Omental fat pad (tissue), 4 donors: ENCODE data around the gene PITPNC1. TPM values are rescaled to one million over a fixed set of nuclear protein-coding genes. Genes with fewer than 3 reads are reported as not detected.

Source experiments
- ATAC-seq: fragments of 150-250 bp; one replicate; pipeline ENCODE4 v1.9.1; 2016; ENCODE audit warnings: mild to moderate bottlenecking, moderate library complexity; ENCODE audit not compliant: low FRiP score
- DNase-seq: peaks from one replicate; pipeline ENCODE4 v3.0.0-alpha.2; 2019; ENCODE audit warnings: low spot score
- total RNA-seq, 4 donors: library from RNA; depleted of rRNA; stranded (reverse); fragments of >200 nt; gene quantifications; one replicate each; pipeline ENCODE4 v1.1.0, GENCODE V29; 2016
- TF ChIP-seq, protein P1 (sequence below), 3 donors: fragments of 450-650 bp; IDR thresholded peaks; one replicate each; pipeline ENCODE4 v1.5.1; 2016 to 2017; ENCODE audit warnings: antibody characterized with exemption in 3 of 3, mild to moderate bottlenecking in 3 of 3, moderate library complexity in 2 of 3

The PITPNC1 gene
- total RNA-seq, 4 donors from 2014 or later: 22.6 to 53.4 (median 35.0) TPM

DNA sequence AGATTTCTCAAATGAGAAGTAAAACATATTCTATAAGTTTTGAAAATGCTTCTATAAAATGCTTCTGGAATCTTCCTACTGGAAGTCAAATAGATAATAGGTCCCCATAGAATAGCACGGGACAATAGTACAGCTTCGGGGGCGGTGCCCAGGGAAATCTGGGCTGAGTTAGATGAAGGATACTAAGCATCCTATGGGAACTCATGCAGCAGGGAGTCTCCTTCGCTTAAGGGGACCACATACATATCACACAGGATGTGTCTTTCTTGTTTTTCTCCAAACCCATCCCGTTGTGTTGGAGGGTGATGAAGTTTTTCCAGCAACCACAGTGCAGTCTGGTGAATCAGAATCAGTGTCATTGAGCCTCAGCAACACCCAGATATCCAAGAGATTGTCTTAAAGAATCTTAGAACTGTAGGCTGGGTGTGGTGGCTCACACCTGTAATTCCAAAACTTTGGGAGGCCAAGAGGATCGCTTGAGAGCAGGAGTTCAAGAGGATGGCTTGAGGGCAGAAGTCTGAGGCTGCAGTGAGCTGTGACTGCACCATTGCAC lies 84.2 kb downstream of the PITPNC1 start:
- TF ChIP-seq, protein P1, sequence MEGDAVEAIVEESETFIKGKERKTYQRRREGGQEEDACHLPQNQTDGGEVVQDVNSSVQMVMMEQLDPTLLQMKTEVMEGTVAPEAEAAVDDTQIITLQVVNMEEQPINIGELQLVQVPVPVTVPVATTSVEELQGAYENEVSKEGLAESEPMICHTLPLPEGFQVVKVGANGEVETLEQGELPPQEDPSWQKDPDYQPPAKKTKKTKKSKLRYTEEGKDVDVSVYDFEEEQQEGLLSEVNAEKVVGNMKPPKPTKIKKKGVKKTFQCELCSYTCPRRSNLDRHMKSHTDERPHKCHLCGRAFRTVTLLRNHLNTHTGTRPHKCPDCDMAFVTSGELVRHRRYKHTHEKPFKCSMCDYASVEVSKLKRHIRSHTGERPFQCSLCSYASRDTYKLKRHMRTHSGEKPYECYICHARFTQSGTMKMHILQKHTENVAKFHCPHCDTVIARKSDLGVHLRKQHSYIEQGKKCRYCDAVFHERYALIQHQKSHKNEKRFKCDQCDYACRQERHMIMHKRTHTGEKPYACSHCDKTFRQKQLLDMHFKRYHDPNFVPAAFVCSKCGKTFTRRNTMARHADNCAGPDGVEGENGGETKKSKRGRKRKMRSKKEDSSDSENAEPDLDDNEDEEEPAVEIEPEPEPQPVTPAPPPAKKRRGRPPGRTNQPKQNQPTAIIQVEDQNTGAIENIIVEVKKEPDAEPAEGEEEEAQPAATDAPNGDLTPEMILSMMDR (IDR thresholded peaks at IDR 0.05): no peak
- ATAC-seq: no peak
- DNase-seq: no peak

DNA sequence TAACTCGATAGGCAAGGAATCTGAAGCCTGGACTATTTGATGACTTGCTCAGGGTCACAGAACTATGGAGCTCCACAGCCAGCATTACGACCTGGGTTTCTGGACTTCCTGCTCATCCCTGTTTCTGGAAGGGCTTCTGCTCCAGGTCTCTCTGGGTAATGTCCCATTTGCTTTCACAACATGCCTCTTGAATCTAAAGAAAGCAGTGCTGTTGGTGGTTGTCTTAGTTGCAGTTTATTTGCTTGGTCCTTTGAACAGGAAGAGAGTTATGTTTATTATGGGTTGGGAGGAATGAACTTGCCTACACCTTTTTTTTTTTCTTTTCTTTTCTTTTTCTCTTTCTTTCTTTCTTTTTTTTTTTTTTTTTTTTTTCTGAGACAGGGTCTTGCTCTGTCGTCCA lies 84.8 kb downstream of the PITPNC1 start:
- ATAC-seq: no peak
- no peak for DNase-seq

DNA sequence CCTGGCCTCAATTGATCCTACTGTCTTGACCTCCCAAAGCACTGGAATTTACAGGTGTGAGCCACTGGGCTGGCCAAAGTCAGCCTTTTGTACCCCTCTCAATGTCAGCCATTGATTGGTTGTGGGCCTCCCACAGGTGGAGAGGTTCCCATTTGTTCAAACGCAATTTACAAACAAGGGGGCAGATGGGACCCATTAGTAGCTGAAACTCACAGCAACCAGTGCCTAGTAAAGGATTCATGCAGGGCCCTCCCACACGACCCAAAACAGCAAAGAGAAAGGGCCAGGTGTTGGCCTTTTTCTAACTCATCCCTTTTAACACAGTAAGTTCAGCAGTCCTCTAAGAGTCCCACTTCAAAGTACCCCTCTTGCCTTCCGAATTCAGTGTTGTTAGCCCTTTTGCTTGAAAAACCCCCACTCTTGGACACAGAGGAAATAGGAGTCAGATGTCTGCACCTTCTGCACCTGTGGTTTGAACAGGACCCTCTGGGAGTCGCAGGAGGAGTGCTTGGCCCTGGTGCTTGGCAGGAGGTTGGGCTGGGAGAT lies 89.2 kb downstream of the PITPNC1 start:
- TF ChIP-seq, protein P1 (IDR thresholded peaks at IDR 0.05): no peak
- DNase-seq: no peak

More for the DNA sequence above, 84.8 kb downstream of the PITPNC1 start:
- TF ChIP-seq, protein P1 (IDR thresholded peaks at IDR 0.05): no peak

DNA sequence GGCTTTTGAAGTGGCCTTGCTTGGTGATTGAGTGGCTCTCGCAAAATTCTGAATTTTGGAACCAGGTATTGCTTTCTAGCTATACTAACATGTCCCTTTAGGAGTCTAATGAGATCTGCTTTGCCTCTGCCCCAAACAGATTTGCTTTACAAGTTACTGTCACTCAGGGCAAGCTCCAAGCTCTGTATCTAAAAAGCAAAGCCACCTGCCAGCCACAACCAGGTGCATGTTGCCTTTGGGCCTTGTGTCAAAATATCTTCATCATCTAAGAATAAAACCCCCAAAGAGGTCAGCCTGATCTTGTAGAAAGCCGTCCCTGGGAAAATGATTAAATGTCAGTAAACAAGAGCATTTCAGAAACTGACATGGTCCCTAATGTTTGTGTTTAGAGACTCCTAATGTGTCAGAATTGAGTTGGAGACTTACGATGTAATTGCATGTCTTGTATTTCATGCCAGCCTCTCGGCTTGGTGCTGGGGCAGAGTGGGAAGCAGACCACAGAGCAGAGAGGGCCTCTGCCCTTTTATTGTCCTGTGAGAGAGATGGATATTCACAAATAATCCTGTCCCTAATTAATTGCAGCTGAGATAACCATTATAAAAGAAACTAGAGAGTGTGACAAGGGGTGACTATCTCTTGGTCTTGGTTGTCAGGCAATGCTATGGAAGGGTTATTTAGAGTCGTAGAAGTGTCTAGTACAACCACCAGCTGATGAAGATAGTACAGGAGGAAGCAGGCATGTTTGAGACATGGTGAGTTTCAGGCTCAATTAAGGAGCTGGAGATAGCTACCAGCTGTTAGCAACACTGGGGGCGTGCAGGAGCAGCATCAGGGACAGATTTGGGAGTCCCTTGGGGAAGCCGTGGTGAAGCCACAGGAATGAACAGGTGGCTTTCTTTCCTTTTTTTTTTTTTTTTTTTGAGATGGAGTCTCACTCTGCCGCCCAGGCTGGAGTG lies 90.7 kb downstream of the PITPNC1 start:
- no peak for DNase-seq
- no peak for ATAC-seq
- TF ChIP-seq, protein P1 (IDR thresholded peaks at IDR 0.05): no peak

More for the DNA sequence above, 89.2 kb downstream of the PITPNC1 start:
- no peak for ATAC-seq

DNA sequence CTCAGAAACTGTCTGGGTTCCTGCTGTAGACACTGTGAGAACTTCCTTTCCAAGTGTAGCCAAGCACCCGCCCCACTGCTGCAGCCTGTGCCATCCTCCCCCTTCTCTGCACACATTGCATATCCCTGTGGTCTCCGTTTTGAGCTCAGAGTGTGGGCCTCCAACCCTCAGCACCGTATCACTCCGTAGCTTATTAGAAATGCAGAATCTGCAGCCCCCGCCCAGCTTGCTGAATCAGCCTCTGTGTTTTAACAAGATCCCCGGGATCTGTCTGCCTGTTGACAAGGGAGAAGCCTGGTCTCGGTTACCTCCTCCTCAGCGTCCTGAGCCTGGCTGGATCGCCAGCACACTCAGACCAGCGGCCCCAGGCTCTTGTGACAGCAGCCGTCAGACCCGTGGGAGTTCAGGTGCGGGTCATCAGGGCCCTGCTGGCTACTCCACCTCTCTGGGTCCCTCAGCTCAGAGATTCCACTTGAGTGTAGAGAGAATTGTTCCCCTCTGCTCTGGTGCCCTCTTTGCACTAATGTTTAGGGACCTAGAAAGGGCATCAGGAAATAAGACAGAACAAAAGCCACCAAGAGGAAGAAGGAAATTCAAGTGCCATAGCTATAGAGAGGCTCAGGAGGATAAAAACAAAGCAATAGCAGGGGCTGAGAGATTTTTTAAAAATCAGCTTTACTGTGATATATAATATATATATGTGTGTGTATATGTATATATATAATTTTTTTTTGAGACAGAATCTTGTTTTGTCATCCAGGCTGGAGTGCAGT lies 92.3 kb downstream of the PITPNC1 start:
- ATAC-seq (peak; percentile 64), DNase-seq (no peak)
- TF ChIP-seq, protein P1 (IDR thresholded peaks at IDR 0.05): no peak

DNA sequence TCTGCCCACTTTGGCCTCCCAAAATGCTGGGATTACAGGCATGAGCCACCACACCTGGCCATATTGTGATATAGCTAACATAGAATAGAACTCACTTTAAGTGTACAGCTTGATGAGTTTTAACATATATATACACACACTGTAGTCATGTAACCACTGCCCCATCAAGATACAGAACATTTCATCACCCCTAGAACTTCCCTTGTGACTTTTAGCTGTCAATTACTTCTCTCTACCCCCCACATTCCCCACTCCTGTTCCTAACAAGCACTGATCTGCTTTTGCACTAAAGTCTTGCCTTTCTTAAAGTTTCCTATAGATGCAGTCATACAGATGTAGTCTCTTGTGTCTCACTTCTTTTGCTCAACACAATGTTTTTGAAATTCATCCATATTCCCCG lies 93.1 kb downstream of the PITPNC1 start:
- TF ChIP-seq, protein P1 (IDR thresholded peaks at IDR 0.05): no peak
- DNase-seq: no peak
- no peak for ATAC-seq
